Fibroblast of lung (primary cell): ENCODE data around the gene GDF2. TPM values are rescaled to one million over a fixed set of nuclear protein-coding genes. Genes with fewer than 3 reads are reported as not detected.

Experiments used
- DNase-seq, 2 donors: peaks; one replicate each; pipeline versions ENCODE4 v3.0.0 to v3.0.0-alpha.2; 2010; ENCODE audit warnings: low read depth in 2 of 2
- H2AFZ ChIP-seq: 2 replicates; pipeline ENCODE4 v1.5.1; 2012; ENCODE audit warnings: low read length, control low read depth, inconsistent platforms
- H3K27ac ChIP-seq: 2 replicates; pipeline ENCODE4 v1.5.1; 2011; ENCODE audit warnings: low read length, control low read depth; ENCODE audit not compliant: insufficient read depth
- H3K27me3 ChIP-seq: 2 replicates; pipeline ENCODE4 v1.5.1; 2011; ENCODE audit warnings: mild to moderate bottlenecking, low read length; ENCODE audit not compliant: control insufficient read depth, insufficient read depth
- H3K36me3 ChIP-seq: 2 replicates; pipeline ENCODE4 v1.5.1; 2011; ENCODE audit warnings: low read length; ENCODE audit not compliant: control insufficient read depth, insufficient read depth
- H3K4me1 ChIP-seq: 2 replicates; pipeline ENCODE4 v1.5.1; 2011; ENCODE audit warnings: low read length; ENCODE audit not compliant: control insufficient read depth, insufficient read depth; ENCODE audit errors: extremely low read depth
- H3K4me2 ChIP-seq: 2 replicates; pipeline ENCODE4 v1.5.1; 2011; ENCODE audit warnings: low read length, control low read depth; ENCODE audit not compliant: insufficient read depth; ENCODE audit errors: extremely low read depth
- H3K4me3 ChIP-seq, 4 experiments: fragments of 200-600 bp in 1 of 4; sonication (generic) in 1 of 4; replicated peaks in 1 of 4; 2 replicates each; pipeline ENCODE4 v1.5.1; 2011 to 2016; ENCODE audit warnings: low read length in 4 of 4, low read depth in 3 of 4, mild to moderate bottlenecking in 3 of 4, control low read depth in 2 of 4, inconsistent platforms in 1 of 4, mixed read lengths in 1 of 4; ENCODE audit not compliant: insufficient read depth in 1 of 4; ENCODE audit errors: control extremely low read depth in 1 of 4
- H3K79me2 ChIP-seq: 2 replicates; pipeline ENCODE4 v1.5.1; 2012; ENCODE audit warnings: mild to moderate bottlenecking, low read length, inconsistent platforms; ENCODE audit not compliant: control insufficient read depth, insufficient read depth
- H3K9ac ChIP-seq: 2 replicates; pipeline ENCODE4 v1.5.1; 2011; ENCODE audit warnings: mild to moderate bottlenecking, low read length, control low read depth; ENCODE audit not compliant: insufficient read depth
- H3K9me3 ChIP-seq: 2 replicates; pipeline ENCODE4 v1.5.1; 2012; ENCODE audit warnings: low read depth, low read length; ENCODE audit not compliant: control insufficient read depth, insufficient read depth
- H4K20me1 ChIP-seq: 2 replicates; pipeline ENCODE4 v1.5.1; 2011; ENCODE audit warnings: low read length; ENCODE audit not compliant: control insufficient read depth, insufficient read depth; ENCODE audit errors: extremely low read depth
- EZH2 ChIP-seq: IDR thresholded peaks from 2 replicates; pipeline ENCODE4 v1.5.1; 2012; ENCODE audit warnings: low read length, control low read depth, mild to moderate bottlenecking; ENCODE audit errors: missing control alignments
- polyA plus RNA-seq, 2 donors: library from polyadenylated mRNA; depleted of rRNA in 1 of 2; stranded (reverse) in 1 of 2; unstranded in 1 of 2; fragments of >200 nt; gene quantifications; 2 replicates each; pipeline ENCODE4 v1.2.1, GENCODE V29; 2011 to 2012; ENCODE audit warnings: missing spikeins in 1 of 2
- total RNA-seq: library from RNA; depleted of rRNA; stranded (reverse); fragments of >200 nt; gene quantifications from 2 replicates; pipeline ENCODE4 v1.2.1, GENCODE V29; 2014
- TF ChIP-seq, protein P1 (sequence below), 2 donors: IDR thresholded peaks in 1 of 2; conservative IDR thresholded peaks in 1 of 2; 1 replicate in 1 of 2; 2 replicates in 1 of 2; pipeline ENCODE4 v1.5.1; 2011 to 2012; ENCODE audit warnings: low read length in 2 of 2, control low read depth in 1 of 2, inconsistent platforms in 1 of 2, low read depth in 1 of 2, mild to moderate bottlenecking in 1 of 2

The GDF2 gene
- total and polyA plus RNA-seq, 2 donors (not counting 1 experiment from before 2014, with no cell fraction given): not detected

DNA sequence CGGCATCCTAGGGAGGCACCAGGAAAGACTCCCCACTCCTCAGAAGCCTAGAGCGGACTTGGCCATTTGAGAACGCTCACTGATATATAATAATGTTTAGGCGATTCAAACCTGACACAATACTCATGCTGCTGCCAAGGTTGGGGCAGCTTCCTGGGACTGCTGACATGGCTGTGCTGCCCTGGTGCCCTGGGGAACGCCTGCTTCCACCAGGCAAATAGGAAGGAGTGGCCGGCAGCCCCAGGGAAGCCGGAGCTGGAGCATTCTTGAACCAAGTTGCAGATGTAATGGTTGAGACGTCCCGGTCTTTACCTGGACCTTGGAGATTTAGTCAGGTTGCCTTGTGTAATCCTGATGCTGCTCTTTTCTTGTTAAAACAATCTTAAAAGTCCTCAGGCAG is 13.5 kb upstream of the GDF2 start:
- Histone ChIP-seq H3K9ac (no peak overlapping the region), H3K36me3 (no peaks in the 10 kb centered on the region), H3K4me3 (no peak overlapping the region), H3K27ac (no peak overlapping the region), H2AFZ (no peak overlapping the region), H3K79me2 (no peaks in the 10 kb centered on the region), H3K27me3 (peaks cover 2% of the 10 kb centered on the region), H3K4me2 (no peak overlapping the region), H3K9me3 (no peaks in the 10 kb centered on the region), H3K4me1 (no peaks in the 10 kb centered on the region), H4K20me1 (no peaks in the 10 kb centered on the region)
- DNase-seq: no peak
- TF ChIP-seq, protein P1, sequence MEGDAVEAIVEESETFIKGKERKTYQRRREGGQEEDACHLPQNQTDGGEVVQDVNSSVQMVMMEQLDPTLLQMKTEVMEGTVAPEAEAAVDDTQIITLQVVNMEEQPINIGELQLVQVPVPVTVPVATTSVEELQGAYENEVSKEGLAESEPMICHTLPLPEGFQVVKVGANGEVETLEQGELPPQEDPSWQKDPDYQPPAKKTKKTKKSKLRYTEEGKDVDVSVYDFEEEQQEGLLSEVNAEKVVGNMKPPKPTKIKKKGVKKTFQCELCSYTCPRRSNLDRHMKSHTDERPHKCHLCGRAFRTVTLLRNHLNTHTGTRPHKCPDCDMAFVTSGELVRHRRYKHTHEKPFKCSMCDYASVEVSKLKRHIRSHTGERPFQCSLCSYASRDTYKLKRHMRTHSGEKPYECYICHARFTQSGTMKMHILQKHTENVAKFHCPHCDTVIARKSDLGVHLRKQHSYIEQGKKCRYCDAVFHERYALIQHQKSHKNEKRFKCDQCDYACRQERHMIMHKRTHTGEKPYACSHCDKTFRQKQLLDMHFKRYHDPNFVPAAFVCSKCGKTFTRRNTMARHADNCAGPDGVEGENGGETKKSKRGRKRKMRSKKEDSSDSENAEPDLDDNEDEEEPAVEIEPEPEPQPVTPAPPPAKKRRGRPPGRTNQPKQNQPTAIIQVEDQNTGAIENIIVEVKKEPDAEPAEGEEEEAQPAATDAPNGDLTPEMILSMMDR (conservative IDR thresholded peaks at IDR 0.05 in 1 of 2, IDR thresholded peaks at IDR 0.05 in 1 of 2; ENCODE audit: low read depth in 1 of 2, low read length in 2 of 2): no peak
- TF ChIP-seq EZH2: no peak

DNA sequence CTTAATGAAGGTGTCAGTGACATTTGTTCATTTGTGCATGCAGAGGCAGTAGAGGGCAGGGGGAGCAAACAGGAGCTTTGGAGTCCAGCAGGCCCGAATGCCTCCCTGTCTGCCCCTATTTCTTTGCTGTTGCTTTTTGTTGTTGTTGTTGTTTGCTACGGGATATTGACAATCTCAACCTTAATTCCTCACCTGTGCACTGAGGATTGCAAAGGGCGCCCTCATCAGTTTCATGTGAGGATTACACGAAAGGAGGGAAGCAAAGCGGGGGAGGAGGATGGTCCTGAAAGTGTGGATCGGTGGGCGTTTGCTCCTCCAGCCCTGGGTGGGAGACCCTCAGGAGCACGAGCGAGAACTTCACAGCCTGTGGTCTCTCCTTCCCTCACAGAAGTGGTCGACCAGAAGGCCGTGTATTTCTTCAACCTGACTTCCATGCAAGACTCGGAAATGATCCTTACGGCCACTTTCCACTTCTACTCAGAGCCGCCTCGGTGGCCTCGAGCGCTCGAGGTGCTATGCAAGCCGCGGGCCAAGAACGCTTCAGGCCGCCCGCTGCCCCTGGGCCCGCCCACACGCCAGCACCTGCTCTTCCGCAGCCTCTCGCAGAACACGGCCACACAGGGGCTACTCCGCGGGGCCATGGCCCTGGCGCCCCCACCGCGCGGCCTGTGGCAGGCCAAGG is 12.7 kb upstream of the GDF2 start:
- peaks cover 2% of the 10 kb centered on the region for H3K27me3 ChIP-seq
- no peak overlapping the region for H3K4me3 ChIP-seq
- H3K27ac ChIP-seq: no peak overlapping the region
- no peaks in the 10 kb centered on the region for H3K79me2 ChIP-seq
- H4K20me1 ChIP-seq: no peaks in the 10 kb centered on the region
- no peak overlapping the region for H3K4me2 ChIP-seq
- H3K4me1 ChIP-seq: no peaks in the 10 kb centered on the region
- no peak overlapping the region for H2AFZ ChIP-seq
- DNase-seq: no peak
- H3K36me3 ChIP-seq: no peaks in the 10 kb centered on the region
- no peak overlapping the region for H3K9ac ChIP-seq
- TF ChIP-seq, protein P1 (conservative IDR thresholded peaks at IDR 0.05 in 1 of 2, IDR thresholded peaks at IDR 0.05 in 1 of 2; ENCODE audit: low read depth in 1 of 2, low read length in 2 of 2): peak; percentile 20 to 31
- no peak for TF ChIP-seq EZH2
- H3K9me3 ChIP-seq: no peaks in the 10 kb centered on the region

DNA sequence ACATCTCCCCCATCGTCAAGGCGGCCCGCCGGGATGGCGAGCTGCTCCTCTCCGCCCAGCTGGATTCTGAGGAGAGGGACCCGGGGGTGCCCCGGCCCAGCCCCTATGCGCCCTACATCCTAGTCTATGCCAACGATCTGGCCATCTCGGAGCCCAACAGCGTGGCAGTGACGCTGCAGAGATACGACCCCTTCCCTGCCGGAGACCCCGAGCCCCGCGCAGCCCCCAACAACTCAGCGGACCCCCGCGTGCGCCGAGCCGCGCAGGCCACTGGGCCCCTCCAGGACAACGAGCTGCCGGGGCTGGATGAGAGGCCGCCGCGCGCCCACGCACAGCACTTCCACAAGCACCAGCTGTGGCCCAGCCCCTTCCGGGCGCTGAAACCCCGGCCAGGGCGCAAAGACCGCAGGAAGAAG is 12.2 kb upstream of the GDF2 start:
- TF ChIP-seq, protein P1 (conservative IDR thresholded peaks at IDR 0.05 in 1 of 2, IDR thresholded peaks at IDR 0.05 in 1 of 2; ENCODE audit: low read depth in 1 of 2, low read length in 2 of 2): no peak
- TF ChIP-seq EZH2: no peak
- H3K27me3 ChIP-seq: peaks cover 2% of the 10 kb centered on the region
- DNase-seq: no peak
- H3K36me3 ChIP-seq: no peaks in the 10 kb centered on the region
- H2AFZ ChIP-seq: no peak overlapping the region
- H3K27ac ChIP-seq: no peak overlapping the region
- no peaks in the 10 kb centered on the region for H3K4me1 ChIP-seq
- no peak overlapping the region for H3K4me2 ChIP-seq
- no peaks in the 10 kb centered on the region for H3K9me3 ChIP-seq
- H3K9ac ChIP-seq: no peak overlapping the region
- H3K79me2 ChIP-seq: no peaks in the 10 kb centered on the region
- H3K4me3 ChIP-seq: no peak overlapping the region
- no peaks in the 10 kb centered on the region for H4K20me1 ChIP-seq
